Ishikawa (cell line): Measurements from ENCODE around the gene XDH.

Experiments used
- EP300 ChIP-seq: IDR thresholded peaks from 2 replicates; pipeline ENCODE4 v1.6.1; 2012; ENCODE audit warnings: borderline replicate concordance
- FOXM1 ChIP-seq: IDR thresholded peaks from 2 replicates; pipeline ENCODE4 v1.6.1; 2012; ENCODE audit warnings: low read depth, borderline replicate concordance
- TCF12 ChIP-seq: IDR thresholded peaks from 2 replicates; pipeline ENCODE4 v1.6.1; 2012; ENCODE audit warnings: low read depth
- ZBTB7A ChIP-seq: IDR thresholded peaks from 2 replicates; pipeline ENCODE4 v1.6.1; 2012; ENCODE audit warnings: low read depth
- TF ChIP-seq, protein P1 (sequence below): IDR thresholded peaks from 2 replicates; pipeline ENCODE4 v1.6.1; 2012
- TF ChIP-seq, protein P2 (sequence below): IDR thresholded peaks from 2 replicates; pipeline ENCODE4 v1.6.1; 2012
- TF ChIP-seq, protein P3 (sequence below): IDR thresholded peaks from 2 replicates; pipeline ENCODE4 v1.6.1; 2012; ENCODE audit warnings: low read depth, mild to moderate bottlenecking

DNA sequence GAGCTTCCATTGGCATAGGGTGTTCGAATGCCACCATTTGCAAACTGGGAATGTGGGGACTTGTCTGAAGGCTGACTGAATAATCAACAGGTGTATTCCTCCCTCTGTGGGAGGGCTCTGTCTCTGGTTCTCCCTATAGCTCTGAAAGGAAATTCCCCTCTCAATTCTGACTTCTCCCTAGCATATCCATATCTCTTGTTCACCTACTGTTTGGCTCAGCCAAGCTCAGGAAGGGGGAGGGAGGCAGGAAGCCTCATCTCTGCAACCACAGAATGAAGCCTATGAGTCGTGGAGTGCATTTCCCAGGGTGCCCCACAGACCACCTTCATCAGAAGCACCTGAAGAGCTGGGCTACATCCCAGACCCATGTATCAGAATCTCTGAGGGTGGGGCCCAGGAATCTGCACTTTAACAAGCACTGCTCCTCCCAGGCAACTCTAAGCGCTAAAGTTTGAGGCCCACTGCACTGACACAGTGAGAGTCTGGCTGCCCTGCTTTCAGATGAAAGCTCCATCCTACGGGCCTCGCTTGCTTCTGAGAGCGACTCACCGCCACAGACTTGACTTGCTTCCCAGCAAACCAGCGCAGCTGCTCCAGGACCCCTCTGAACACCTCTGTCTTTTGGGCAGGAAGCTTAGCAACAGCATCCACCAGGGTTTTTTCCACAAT, 32.0 kb downstream of the XDH start:
- TF ChIP-seq EP300 (no peak), FOXM1 (no peak), ZBTB7A (no peak), TCF12 (no peak)
- TF ChIP-seq, protein P1, sequence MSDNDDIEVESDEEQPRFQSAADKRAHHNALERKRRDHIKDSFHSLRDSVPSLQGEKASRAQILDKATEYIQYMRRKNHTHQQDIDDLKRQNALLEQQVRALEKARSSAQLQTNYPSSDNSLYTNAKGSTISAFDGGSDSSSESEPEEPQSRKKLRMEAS, result no peak
- TF ChIP-seq, protein P2, sequence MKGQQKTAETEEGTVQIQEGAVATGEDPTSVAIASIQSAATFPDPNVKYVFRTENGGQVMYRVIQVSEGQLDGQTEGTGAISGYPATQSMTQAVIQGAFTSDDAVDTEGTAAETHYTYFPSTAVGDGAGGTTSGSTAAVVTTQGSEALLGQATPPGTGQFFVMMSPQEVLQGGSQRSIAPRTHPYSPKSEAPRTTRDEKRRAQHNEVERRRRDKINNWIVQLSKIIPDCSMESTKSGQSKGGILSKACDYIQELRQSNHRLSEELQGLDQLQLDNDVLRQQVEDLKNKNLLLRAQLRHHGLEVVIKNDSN, result no peak
- TF ChIP-seq, protein P3, sequence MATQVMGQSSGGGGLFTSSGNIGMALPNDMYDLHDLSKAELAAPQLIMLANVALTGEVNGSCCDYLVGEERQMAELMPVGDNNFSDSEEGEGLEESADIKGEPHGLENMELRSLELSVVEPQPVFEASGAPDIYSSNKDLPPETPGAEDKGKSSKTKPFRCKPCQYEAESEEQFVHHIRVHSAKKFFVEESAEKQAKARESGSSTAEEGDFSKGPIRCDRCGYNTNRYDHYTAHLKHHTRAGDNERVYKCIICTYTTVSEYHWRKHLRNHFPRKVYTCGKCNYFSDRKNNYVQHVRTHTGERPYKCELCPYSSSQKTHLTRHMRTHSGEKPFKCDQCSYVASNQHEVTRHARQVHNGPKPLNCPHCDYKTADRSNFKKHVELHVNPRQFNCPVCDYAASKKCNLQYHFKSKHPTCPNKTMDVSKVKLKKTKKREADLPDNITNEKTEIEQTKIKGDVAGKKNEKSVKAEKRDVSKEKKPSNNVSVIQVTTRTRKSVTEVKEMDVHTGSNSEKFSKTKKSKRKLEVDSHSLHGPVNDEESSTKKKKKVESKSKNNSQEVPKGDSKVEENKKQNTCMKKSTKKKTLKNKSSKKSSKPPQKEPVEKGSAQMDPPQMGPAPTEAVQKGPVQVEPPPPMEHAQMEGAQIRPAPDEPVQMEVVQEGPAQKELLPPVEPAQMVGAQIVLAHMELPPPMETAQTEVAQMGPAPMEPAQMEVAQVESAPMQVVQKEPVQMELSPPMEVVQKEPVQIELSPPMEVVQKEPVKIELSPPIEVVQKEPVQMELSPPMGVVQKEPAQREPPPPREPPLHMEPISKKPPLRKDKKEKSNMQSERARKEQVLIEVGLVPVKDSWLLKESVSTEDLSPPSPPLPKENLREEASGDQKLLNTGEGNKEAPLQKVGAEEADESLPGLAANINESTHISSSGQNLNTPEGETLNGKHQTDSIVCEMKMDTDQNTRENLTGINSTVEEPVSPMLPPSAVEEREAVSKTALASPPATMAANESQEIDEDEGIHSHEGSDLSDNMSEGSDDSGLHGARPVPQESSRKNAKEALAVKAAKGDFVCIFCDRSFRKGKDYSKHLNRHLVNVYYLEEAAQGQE, result no peak
